Measurements from ENCODE around the gene LDLRAD4.

GRCh38 chr18:13374468-13375301 is 156.1 kb downstream of the LDLRAD4 start:
- TF ChIP-seq YY1 (IDR thresholded peaks at IDR 0.05; ENCODE audit: low read depth) (no peak), MAX (IDR thresholded peaks at IDR 0.05) (no peak), EP300 (IDR thresholded peaks at IDR 0.05; ENCODE audit: borderline replicate concordance) (no peak), TAF1 (IDR thresholded peaks at IDR 0.05; ENCODE audit: low read depth) (no peak), CREB1 (IDR thresholded peaks at IDR 0.05; ENCODE audit: low read depth) (no peak), TCF12 (IDR thresholded peaks at IDR 0.05; ENCODE audit: low read depth) (no peak)
